Lung (tissue), 4 donors: Measurements from ENCODE around the gene RPS6KL1. TPM values are rescaled to one million over a fixed set of nuclear protein-coding genes. Genes with fewer than 3 reads are reported as not detected.

Experiments used
- polyA plus RNA-seq, 2 donors: library from polyadenylated mRNA; stranded (reverse); fragments of 200-250 nt; gene quantifications; one replicate each; pipeline ENCODE4 v1.2.1, GENCODE V29; 2013
- total RNA-seq, 2 donors: library from RNA; depleted of rRNA in 1 of 2; stranded (reverse); fragments of >200 nt in 1 of 2; gene quantifications; one replicate each; pipeline ENCODE4 v1.2.1, GENCODE V29; 2014 to 2021
- donor health status: Bipolar disorder and iron deficiency.
- donor health status: healthy.
- donor health status: DM: yes; HTN: yes; CAD: no.

The RPS6KL1 gene
- total and polyA plus RNA-seq, 4 donors, result 2.2 to 13.0 (median 4.3) TPM

Other genes starting within 250 kb of the RPS6KL1 start
- 10 to 100 TPM; 27.6 to 41.6 TPM for gene AREL1, start 210.2 kb downstream of the RPS6KL1 start, total RNA-seq
- gene AREL1, start 210.2 kb downstream of the RPS6KL1 start, polyA plus RNA-seq, result 10 to 100 TPM; 10.5 to 20.0 TPM
- 10 to 100 TPM; 39.2 to 41.2 TPM for gene FCF1, start 210.1 kb downstream of the RPS6KL1 start, total RNA-seq
- gene FCF1, start 210.1 kb downstream of the RPS6KL1 start, polyA plus RNA-seq, result 10 to 100 TPM in 1 of 2 donors, 1 to 10 TPM in 1; 7.6 to 37.9 TPM
- 100 to 1,000 TPM in 1 of 2 donors, 10 to 100 TPM in 1; 42.2 to 124 TPM for gene YLPM1, start 159.9 kb downstream of the RPS6KL1 start, total RNA-seq
- 10 to 100 TPM; 13.3 to 14.9 TPM for gene YLPM1, start 159.9 kb downstream of the RPS6KL1 start, polyA plus RNA-seq
- under 1 TPM in 1 of 2 donors, not detected in 1; 0.09 TPM for gene PROX2, start 47.1 kb downstream of the RPS6KL1 start, total RNA-seq
- gene PROX2, start 47.1 kb downstream of the RPS6KL1 start, polyA plus RNA-seq, result under 1 TPM in 1 of 2 donors, not detected in 1; 0.01 TPM
- gene DLST, start 41.3 kb downstream of the RPS6KL1 start, total RNA-seq, result 10 to 100 TPM; 76.5 to 79.1 TPM
- 10 to 100 TPM; 37.3 to 62.4 TPM for gene DLST, start 41.3 kb downstream of the RPS6KL1 start, polyA plus RNA-seq
- 1 to 10 TPM; 4.9 to 8.7 TPM for gene PGF, start 32.3 kb upstream of the RPS6KL1 start, total RNA-seq
- gene PGF, start 32.3 kb upstream of the RPS6KL1 start, polyA plus RNA-seq, result 1 to 10 TPM; 3.0 to 10.0 TPM
- gene EIF2B2, start 79.7 kb upstream of the RPS6KL1 start, total RNA-seq, result 10 to 100 TPM; 34.7 to 35.4 TPM
- 10 to 100 TPM; 19.6 to 45.2 TPM for gene EIF2B2, start 79.7 kb upstream of the RPS6KL1 start, polyA plus RNA-seq
- 10 to 100 TPM; 21.7 to 60.6 TPM for gene MLH3, start 128.2 kb upstream of the RPS6KL1 start, total RNA-seq
- gene MLH3, start 128.2 kb upstream of the RPS6KL1 start, polyA plus RNA-seq, result 10 to 100 TPM; 10.1 to 18.1 TPM
- 10 to 100 TPM; 16.1 to 17.5 TPM for gene ACYP1, start 140.8 kb upstream of the RPS6KL1 start, total RNA-seq
- 10 to 100 TPM; 11.6 to 35.5 TPM for gene ACYP1, start 140.8 kb upstream of the RPS6KL1 start, polyA plus RNA-seq
- gene ZC2HC1C, start 146.4 kb upstream of the RPS6KL1 start, total RNA-seq, result 1 to 10 TPM; 5.6 to 6.7 TPM
- 1 to 10 TPM; 2.7 to 7.6 TPM for gene ZC2HC1C, start 146.4 kb upstream of the RPS6KL1 start, polyA plus RNA-seq
- 10 to 100 TPM; 74.1 to 76.3 TPM for gene NEK9, start 203.8 kb upstream of the RPS6KL1 start, total RNA-seq
- 10 to 100 TPM; 23.1 to 32.4 TPM for gene NEK9, start 203.8 kb upstream of the RPS6KL1 start, polyA plus RNA-seq